Right ventricle myocardium superior (tissue), 1 donor: ENCODE data around the gene ING2. TPM values are rescaled to one million over a fixed set of nuclear protein-coding genes. Genes with fewer than 3 reads are reported as not detected.
"Not testable (repeated sequence)": the region's sequence is repeated elsewhere in the genome, so short reads cannot be mapped to it uniquely, and the experiment has no call there.

Experiments
- ATAC-seq: fragments of 200-7000 bp; cut with Tn5 transposase; one replicate; pipeline ENCODE4 v1.9.1; 2020; ENCODE audit warnings: mild to moderate bottlenecking; ENCODE audit not compliant: poor library complexity
- DNase-seq: peaks from one replicate; pipeline ENCODE4 v3.0.0-alpha.2; 2020
- intact Hi-C: fragments of 100-400 bp; cut with DNase I; formaldehyde crosslinking; loops from one replicate; pipeline ENCODE4 v1.11.2; 2022
- total RNA-seq: library from RNA; stranded (reverse); fragmentation: NEBNext Ultra II Directional; extraction: Animal tissue kit (Norgen Biotek cat#: 25700); gene quantifications from one replicate; pipeline ENCODE4 v1.2.1, GENCODE V29; 2021
- donor health status: DM: no; HTN: yes; CAD: no; lungs with severe emphysema.

The ING2 gene
- total RNA-seq, 1 donor from 2014 or later, result 7.0 TPM

DNA sequence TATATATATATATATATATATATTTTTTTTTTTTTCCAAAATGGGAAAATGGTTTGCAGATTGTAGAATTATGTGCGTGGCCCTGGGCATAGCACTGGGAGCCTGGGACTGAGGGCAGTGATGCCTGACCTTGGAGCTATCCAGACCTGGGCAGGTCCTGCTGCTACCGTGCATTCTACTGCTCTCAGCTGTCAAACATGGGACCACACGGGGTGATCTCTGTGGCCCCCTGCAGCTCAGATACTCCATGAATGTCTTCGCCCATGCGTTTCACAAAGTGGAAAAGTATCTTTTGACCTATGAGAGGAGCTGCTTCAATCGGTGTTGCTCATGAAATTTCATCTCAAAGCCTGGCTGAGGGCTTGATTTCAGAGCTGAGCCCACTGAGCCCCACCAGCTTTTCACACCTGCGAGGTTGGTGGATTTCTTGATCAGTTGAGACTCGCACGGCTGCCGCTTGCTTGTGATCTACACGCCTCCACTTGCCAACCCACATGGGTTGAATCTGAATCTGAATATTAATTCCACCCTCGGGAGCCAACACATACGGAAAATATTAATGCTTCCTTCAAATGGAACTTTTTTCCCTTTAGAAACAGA, 35.7 kb downstream of the ING2 start:
- intact Hi-C loops, result no loop called here
- DNase-seq, result no peak
- no peak for ATAC-seq

- intact Hi-C loops, result no loop called here
- ATAC-seq, result no peak
These were observed 36.3 kb downstream of the ING2 start for GRCh38 chr4:183541010-183541751.

DNA sequence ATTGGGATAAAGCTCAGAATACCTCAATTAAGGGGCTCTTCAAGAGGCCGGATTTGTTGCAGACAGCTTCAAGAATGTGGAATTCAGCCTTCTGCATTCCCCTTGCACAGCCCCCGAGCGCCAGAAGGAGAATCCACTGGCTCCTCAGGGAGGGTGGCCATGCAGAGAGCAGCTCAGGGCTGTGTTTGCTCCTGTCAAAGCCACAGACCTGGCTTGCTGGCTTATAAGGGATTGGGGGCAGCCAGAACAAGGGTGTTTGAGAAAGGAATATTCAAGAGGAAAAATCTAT, 36.8 kb downstream of the ING2 start:
- no peak for ATAC-seq
- DNase-seq, result no peak
- intact Hi-C loops, result no loop called here

More at GRCh38 chr4:183541010-183541751, 36.3 kb downstream of the ING2 start:
- DNase-seq, result no peak

DNA sequence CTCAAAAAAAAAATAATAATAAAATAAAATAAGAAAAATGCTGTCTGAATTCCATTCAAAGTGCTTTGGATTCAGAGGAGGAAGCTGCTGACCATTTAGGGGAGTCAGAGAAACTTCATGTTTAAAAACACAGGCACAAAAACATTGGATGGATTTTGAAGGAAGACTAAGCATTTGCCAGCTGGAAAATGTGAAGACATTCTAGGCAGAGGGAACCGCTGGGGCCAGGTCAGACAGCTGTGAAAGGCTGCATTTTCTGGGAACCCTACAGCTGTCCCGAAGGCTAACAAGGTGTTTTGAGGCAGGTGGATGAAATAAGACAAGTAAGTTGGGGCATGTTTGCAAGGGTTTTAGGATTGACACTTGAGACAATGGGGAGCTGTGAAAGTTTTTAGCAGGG, 38.6 kb downstream of the ING2 start:
- intact Hi-C loops, result no loop called here
- no peak for DNase-seq

DNA sequence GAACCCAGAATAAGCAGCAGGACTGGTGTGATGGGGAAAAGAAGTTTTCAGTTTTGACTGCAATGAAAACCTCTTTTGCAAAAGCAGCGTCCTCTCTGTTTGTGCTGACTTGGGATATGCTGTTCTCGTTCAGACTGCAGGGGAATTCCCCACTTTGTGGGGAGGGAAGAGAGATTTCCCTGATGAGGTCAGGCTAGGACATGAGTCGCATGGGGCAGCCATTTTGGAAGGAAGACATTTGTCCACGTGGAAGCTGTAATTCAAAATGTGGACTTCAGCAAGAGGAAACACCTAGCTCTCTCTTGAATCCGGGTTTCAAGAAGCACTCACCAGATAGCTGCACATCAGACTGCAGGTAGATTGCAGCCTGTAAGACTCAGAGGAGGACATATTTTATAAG, 39.3 kb downstream of the ING2 start:
- DNase-seq (no peak), ATAC-seq (no peak)
- intact Hi-C loops, result no loop called here

More for the DNA sequence above, 38.6 kb downstream of the ING2 start:
- no peak for ATAC-seq

DNA sequence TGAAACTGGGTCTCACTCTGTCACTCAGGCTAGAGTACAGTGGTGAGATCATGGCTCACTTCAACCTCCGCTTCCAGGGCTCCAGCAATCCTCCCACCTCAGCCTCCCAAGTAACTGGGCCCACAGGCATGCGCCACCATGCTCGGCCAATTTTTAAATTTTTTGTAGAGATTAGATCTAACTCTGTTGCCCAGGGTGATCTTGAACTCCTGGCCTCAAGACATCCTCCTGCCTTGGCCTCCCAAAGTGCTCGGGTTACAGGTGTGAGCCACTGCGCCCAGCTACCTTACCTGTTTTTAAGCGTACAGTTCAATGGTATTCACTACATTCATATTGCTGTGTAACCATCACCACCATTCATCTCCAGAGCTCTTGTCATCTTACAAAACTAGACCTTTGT, 41.5 kb downstream of the ING2 start:
- no peak for ATAC-seq
- DNase-seq, result no peak
- intact Hi-C loops, result no loop called here

GRCh38 chr4:183548306-183548705, 43.4 kb downstream of the ING2 start:
- DNase-seq (no peak), ATAC-seq (no peak)
- intact Hi-C loops, result no loop called here

DNA sequence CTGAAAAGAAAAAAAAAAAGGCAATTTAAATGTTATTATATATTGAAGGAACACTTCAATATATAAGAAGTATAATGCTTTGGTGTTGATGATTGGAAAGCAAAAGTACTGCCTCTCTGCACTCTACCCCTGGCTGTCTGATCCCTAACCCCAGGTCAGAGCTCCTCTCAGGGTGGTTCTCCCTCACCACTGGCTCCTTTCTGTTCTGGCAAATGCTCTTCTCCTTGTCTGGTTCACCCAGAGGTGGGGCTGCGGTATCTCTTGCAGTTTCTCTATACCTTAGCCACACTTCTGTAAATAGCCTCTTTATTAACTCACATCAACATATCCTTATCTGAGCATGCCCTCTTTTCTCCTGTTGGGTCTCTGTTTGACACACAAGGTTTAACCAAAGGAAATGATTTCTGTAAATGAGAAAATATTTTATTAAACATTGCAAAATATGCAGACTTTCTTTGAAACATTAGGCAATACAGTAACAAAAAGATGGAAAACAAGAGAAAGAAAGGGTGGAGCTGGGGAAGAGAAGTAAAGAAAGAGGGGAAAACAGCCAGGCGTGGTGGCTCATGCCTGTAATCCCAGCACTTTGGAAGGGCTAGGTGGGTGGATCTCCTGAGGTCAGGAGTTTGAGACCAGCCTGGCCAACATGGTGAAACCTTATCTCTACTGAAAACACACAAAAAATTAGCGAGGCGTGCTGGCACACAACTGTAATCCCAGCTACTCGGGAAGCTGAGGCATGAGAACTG, 45.7 kb downstream of the ING2 start:
- intact Hi-C loops, result no loop called here
- no peak for DNase-seq

GRCh38 chr4:183552274-183553146, 47.7 kb downstream of the ING2 start:
- DNase-seq (no peak), ATAC-seq (no peak)
- intact Hi-C loops, result no loop called here

More for the DNA sequence above, 45.7 kb downstream of the ING2 start:
- no peak for ATAC-seq

DNA sequence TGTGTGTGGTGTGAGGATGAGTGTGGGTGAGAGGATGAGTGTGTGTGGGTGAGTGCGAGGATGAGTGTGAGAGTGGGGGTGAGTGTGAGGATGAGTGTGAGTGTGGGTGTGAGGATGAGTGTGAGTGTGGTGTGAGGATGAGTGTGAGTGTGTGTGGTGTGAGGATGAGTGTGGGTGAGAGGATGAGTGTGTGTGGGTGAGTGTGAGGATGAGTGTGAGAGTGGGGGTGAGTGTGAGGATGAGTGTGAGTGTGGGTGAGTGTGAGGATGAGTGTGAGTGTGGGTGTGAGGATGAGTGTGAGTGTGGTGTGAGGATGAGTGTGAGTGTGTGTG, 48.3 kb downstream of the ING2 start:
- ATAC-seq, DNase-seq, intact Hi-C loops: not testable (repeated sequence)

DNA sequence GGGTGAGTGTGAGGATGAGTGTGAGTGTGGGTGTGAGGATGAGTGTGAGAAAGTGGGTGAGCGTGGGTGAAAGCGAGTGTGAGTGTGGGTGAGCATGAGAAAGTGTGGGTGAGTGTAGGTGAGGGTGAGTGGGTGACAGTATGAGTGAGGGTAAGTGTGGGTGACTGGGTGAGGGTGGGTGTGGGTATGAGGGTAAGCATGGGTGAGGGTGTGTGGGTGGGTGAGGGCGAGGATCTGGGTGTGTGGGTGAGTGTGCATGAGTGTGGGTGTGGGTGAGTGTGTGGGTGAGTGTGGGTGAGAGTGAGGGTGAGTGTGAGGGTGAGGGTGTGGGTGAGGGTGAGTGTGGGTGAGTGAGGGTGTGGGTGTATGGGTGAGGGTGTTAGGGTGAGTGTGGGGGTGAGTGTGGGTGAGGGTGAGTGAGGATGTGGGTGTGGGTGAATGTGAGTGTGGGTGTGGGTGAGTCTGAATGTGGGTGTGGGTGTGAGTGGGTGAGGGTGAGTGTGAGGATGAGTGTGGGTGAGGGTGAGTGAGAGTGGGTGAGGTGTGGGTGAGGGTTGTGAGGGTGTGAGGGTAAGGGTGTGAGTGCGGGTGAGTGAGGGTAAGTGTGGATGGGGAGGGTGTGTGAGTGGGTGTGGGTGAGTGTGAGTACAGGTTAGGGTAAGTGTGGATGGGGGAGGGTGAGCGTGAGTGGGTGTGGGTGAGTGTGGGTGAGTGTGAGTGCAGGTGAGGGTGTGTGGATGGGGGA, 48.9 kb downstream of the ING2 start:
- ATAC-seq, result no peak
- DNase-seq, result no peak
- intact Hi-C loops, result no loop called here

GRCh38 chr4:183554346-183554686, 49.5 kb downstream of the ING2 start:
- intact Hi-C loops, result no loop called here
- ATAC-seq (no peak), DNase-seq (no peak)

GRCh38 chr4:183554878-183555585, 50.2 kb downstream of the ING2 start:
- no peak for ATAC-seq
- no peak for DNase-seq
- intact Hi-C loops, result no loop called here

DNA sequence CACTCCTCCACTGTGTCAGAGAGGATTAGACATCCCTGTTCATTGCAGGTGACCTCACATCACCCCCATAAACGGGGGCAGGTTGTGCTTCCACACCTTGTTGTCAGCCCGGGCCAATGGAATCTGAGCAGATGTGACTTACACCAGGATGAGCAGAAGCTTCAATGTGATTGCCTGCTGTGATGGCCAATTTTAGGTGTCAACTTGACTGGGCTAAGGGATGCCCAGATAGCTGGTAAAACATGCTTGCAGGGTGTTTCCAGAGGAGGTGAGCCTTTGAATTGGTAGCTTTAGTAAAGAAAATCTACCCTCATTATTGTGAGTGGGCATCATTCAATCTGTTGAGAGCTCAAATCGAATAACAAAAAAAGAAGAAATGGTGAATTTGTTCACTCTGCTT, 52.1 kb downstream of the ING2 start:
- DNase-seq (no peak), ATAC-seq (no peak)
- intact Hi-C loops, result no loop called here

DNA sequence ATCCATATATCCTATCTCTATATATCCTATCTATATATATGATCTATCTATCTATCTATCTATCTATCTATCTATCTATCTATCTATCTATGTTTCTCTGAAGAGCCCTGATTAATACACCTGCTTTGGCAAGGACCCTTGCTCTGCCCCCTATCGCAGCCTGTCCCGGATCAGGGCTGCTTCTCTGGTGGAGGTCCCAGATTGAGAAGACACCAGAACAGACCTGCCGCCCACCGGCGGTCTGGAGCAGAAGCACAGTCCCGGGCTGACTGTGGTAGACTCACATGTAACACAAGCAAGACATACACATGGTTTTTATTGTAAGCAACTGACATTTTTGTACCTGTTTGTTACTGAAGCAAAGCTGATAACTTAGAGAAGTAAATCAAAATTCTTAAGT, 52.8 kb downstream of the ING2 start:
- DNase-seq, result no peak
- ATAC-seq, result no peak
- intact Hi-C loops, result no loop called here

DNA sequence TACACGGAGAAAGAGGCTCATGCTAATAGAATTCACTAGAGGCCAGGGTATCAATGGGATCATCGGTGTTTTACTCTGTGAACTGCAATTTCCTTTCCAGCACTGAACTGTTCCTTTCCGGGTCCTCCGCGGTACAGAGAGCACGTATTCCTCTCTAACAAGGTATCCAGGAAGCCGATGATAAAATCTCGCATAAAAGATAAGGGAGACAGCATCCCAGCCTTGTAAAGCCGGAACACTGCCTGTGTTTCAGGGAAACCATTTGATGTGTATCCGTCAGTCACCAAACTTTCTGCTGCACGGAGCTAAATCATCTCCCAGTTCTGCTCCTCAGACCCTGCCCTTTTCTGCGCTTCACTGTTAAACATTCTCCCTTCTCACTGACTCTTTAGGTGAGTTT, 54.0 kb downstream of the ING2 start:
- intact Hi-C loops, result no loop called here
- DNase-seq (no peak), ATAC-seq (no peak)

DNA sequence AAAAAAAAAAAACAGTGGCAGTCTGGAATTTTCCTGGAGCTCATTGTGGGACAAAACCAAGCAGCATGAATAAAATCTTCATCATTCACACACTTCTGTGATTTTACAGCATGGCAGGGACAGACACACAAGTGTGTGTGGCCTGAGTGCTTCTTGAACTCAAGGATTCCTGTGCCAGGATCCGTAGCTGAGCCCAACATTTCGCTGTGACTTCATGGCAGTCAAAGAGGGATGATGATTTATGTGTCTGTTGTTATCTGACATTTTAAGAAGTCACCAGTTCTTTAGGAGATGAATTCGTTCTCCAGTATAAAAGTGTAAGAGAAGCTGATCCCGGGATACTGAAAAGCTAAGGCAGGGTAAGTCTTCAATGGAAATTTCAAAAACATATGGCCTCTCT, 57.0 kb downstream of the ING2 start:
- ATAC-seq (no peak), DNase-seq (no peak)
- intact Hi-C loops, result no loop called here
